Left ventricle myocardium superior (tissue), 1 donor: ENCODE results near the gene BCR. TPM values are rescaled to one million over a fixed set of nuclear protein-coding genes. Genes with fewer than 3 reads are reported as not detected.

Experiments used
- ATAC-seq: fragments of 200-7000 bp; cut with Tn5 transposase; one replicate; pipeline ENCODE4 v1.9.1; 2020; ENCODE audit warnings: mild to moderate bottlenecking, moderate library complexity
- DNase-seq: peaks from one replicate; pipeline ENCODE4 v3.0.0-alpha.2; 2020
- intact Hi-C: fragments of 100-400 bp; cut with micrococcal nuclease; formaldehyde crosslinking; loops from one replicate; pipeline ENCODE4 v1.11.0; 2022
- total RNA-seq: library from RNA; stranded (reverse); fragmentation: NEBNext Ultra II Directional; extraction: Animal tissue kit (Norgen Biotek cat#: 25700); gene quantifications from one replicate; pipeline ENCODE4 v1.2.1, GENCODE V29; 2021
- donor health status: DM: no; HTN: yes; CAD: no; lungs with severe emphysema.

The BCR gene
- total RNA-seq, 1 donor from 2014 or later: 25.0 TPM

GRCh38 chr22:23222033-23222792 is 41.9 kb downstream of the BCR start:
- no peak for DNase-seq
- intact Hi-C loops: no loop called here

GRCh38 chr22:23222793-23223568 is 42.7 kb downstream of the BCR start:
- intact Hi-C loops: no loop called here
- DNase-seq (no peak), ATAC-seq (no peak)

More at GRCh38 chr22:23222033-23222792, 41.9 kb downstream of the BCR start:
- no peak for ATAC-seq

GRCh38 chr22:23223569-23224317 is 43.4 kb downstream of the BCR start:
- DNase-seq (peak; percentile 44), ATAC-seq (peak; percentile 68)
- intact Hi-C loops: no loop called here

GRCh38 chr22:23224846-23225245 is 44.5 kb downstream of the BCR start:
- DNase-seq (no peak), ATAC-seq (no peak)
- intact Hi-C loops: no loop called here

- ATAC-seq (no peak), DNase-seq (no peak)
- intact Hi-C loops: no loop called here
These were observed 45.0 kb downstream of the BCR start for GRCh38 chr22:23225337-23225723.

- ATAC-seq: peak; percentile 63
- intact Hi-C loops: no loop called here
These were observed 45.6 kb downstream of the BCR start for GRCh38 chr22:23225724-23226496.

GRCh38 chr22:23226497-23226850 is 46.2 kb downstream of the BCR start:
- intact Hi-C loops: no loop called here
- peak; percentile 26 for ATAC-seq

More at GRCh38 chr22:23225724-23226496, 45.6 kb downstream of the BCR start:
- DNase-seq: peak; percentile 60

GRCh38 chr22:23227380-23227779 is 47.1 kb downstream of the BCR start:
- intact Hi-C loops: no loop called here
- ATAC-seq (no peak), DNase-seq (no peak)

More at GRCh38 chr22:23226497-23226850, 46.2 kb downstream of the BCR start:
- DNase-seq: no peak

- intact Hi-C loops: no loop called here
- DNase-seq (no peak), ATAC-seq (no peak)
These were observed 48.2 kb downstream of the BCR start for GRCh38 chr22:23228503-23228902.

- DNase-seq (no peak), ATAC-seq (no peak)
- intact Hi-C loops: no loop called here
These were observed 49.3 kb downstream of the BCR start for GRCh38 chr22:23229646-23230045.

GRCh38 chr22:23230348-23231068 is 50.2 kb downstream of the BCR start:
- DNase-seq: no peak
- ATAC-seq: no peak
- intact Hi-C loops: no loop called here

- intact Hi-C loops: no loop called here
- DNase-seq (peak; percentile 56), ATAC-seq (peak; percentile 36)
These were observed 51.3 kb downstream of the BCR start for GRCh38 chr22:23231471-23232093.

GRCh38 chr22:23232094-23232905 is 52.0 kb downstream of the BCR start:
- intact Hi-C loops: no loop called here
- DNase-seq (no peak), ATAC-seq (no peak)

GRCh38 chr22:23233084-23233531 is 52.8 kb downstream of the BCR start:
- intact Hi-C loops: no loop called here
- ATAC-seq (peak; percentile 61), DNase-seq (peak; percentile 82)

GRCh38 chr22:23233752-23234408 is 53.6 kb downstream of the BCR start:
- intact Hi-C loops: no loop called here
- DNase-seq: peak; percentile 73
- peak; percentile 37 for ATAC-seq

- ATAC-seq (no peak), DNase-seq (no peak)
- intact Hi-C loops: no loop called here
These were observed 54.3 kb downstream of the BCR start for GRCh38 chr22:23234409-23235161.
